Mesenchymal stem cell (in vitro differentiated cells and primary cell): Measurements from ENCODE around the gene PPP1R9A.

Experiments
- DNase-seq: peaks from one replicate; pipeline ENCODE4 v3.0.0-alpha.2; 2013
- H2AFZ ChIP-seq: one replicate; pipeline ENCODE4 v1.6.1; 2013; ENCODE audit warnings: low read depth, mild to moderate bottlenecking, control low read depth, inconsistent platforms, low read length, moderate library complexity
- H2AK5ac ChIP-seq: 2 replicates; pipeline ENCODE4 v1.6.1; 2013; ENCODE audit warnings: low read length, moderate library complexity, mild to moderate bottlenecking, inconsistent platforms; ENCODE audit not compliant: severe bottlenecking
- H2BK120ac ChIP-seq: one replicate; pipeline ENCODE4 v1.6.1; 2013; ENCODE audit warnings: low read depth, mild to moderate bottlenecking, inconsistent platforms, low read length, moderate library complexity
- H2BK12ac ChIP-seq, 2 experiments: one replicate each; pipeline ENCODE4 v1.6.1; 2013; ENCODE audit warnings: inconsistent platforms in 2 of 2, low read length in 2 of 2, mild to moderate bottlenecking in 2 of 2, moderate library complexity in 2 of 2, control low read depth in 1 of 2
- H2BK15ac ChIP-seq: one replicate; pipeline ENCODE4 v1.6.1; 2013; ENCODE audit warnings: mild to moderate bottlenecking, low read depth, inconsistent platforms; ENCODE audit not compliant: poor library complexity, severe bottlenecking
- H2BK5ac ChIP-seq: 2 replicates; pipeline ENCODE4 v1.6.1; 2013; ENCODE audit warnings: low read depth, mild to moderate bottlenecking, low read length, control low read depth, inconsistent platforms; ENCODE audit not compliant: poor library complexity, severe bottlenecking
- H3K14ac ChIP-seq, 2 experiments: one replicate each; pipeline ENCODE4 v1.6.1; 2013; ENCODE audit warnings: inconsistent platforms in 2 of 2, low read length in 2 of 2, control low read depth in 1 of 2, mild to moderate bottlenecking in 1 of 2, moderate library complexity in 1 of 2
- H3K18ac ChIP-seq, 2 experiments: one replicate each; pipeline ENCODE4 v1.6.1; 2013; ENCODE audit warnings: inconsistent platforms in 2 of 2, low read length in 2 of 2, control low read depth in 1 of 2, low read depth in 1 of 2, mild to moderate bottlenecking in 1 of 2
- H3K23ac ChIP-seq, 2 experiments: one replicate each; pipeline ENCODE4 v1.6.1; 2013; ENCODE audit warnings: inconsistent platforms in 2 of 2, low read length in 2 of 2, mild to moderate bottlenecking in 2 of 2, moderate library complexity in 2 of 2, control low read depth in 1 of 2
- H3K27ac ChIP-seq: 2 replicates; pipeline ENCODE4 v1.5.1; 2013; ENCODE audit warnings: mild to moderate bottlenecking, moderate library complexity, low read length, control low read depth, inconsistent platforms; ENCODE audit not compliant: poor library complexity, severe bottlenecking
- H3K27me3 ChIP-seq, 2 experiments: 2 replicates each; pipeline versions ENCODE4 v1.6.1 to v1.7.0; 2013; ENCODE audit warnings: low read length in 2 of 2, mild to moderate bottlenecking in 2 of 2, moderate library complexity in 2 of 2, control low read depth in 1 of 2, inconsistent platforms in 1 of 2; ENCODE audit not compliant: control insufficient read depth in 1 of 2, insufficient read depth in 1 of 2
- H3K36me3 ChIP-seq, 2 experiments: 2 replicates each; pipeline versions ENCODE4 v1.6.1 to v1.7.0; 2013; ENCODE audit warnings: low read length in 2 of 2, control low read depth in 1 of 2, inconsistent platforms in 1 of 2, low read depth in 1 of 2, mild to moderate bottlenecking in 1 of 2; ENCODE audit not compliant: insufficient read depth in 2 of 2, control insufficient read depth in 1 of 2
- H3K4ac ChIP-seq, 2 experiments: one replicate each; pipeline ENCODE4 v1.6.1; 2013; ENCODE audit warnings: inconsistent platforms in 2 of 2, low read length in 2 of 2, mild to moderate bottlenecking in 2 of 2, moderate library complexity in 2 of 2, control low read depth in 1 of 2, low read depth in 1 of 2
- H3K4me1 ChIP-seq: 2 replicates; pipeline ENCODE4 v1.6.1; 2013; ENCODE audit warnings: low read depth, low read length, control low read depth; ENCODE audit not compliant: control insufficient read depth, insufficient read depth
- H3K4me2 ChIP-seq: 2 replicates; pipeline ENCODE4 v1.6.1; 2013; ENCODE audit warnings: low read length, mild to moderate bottlenecking, inconsistent platforms; ENCODE audit not compliant: poor library complexity, severe bottlenecking
- H3K4me3 ChIP-seq, 2 experiments: 2 replicates each; pipeline versions ENCODE4 v1.5.1 to v1.7.0; 2013; ENCODE audit warnings: low read length in 2 of 2, mild to moderate bottlenecking in 2 of 2, control low read depth in 1 of 2, low read depth in 1 of 2; ENCODE audit not compliant: insufficient read depth in 1 of 2
- H3K79me1 ChIP-seq: replicated peaks from 2 replicates; pipeline ENCODE4 v1.6.1; 2013; ENCODE audit warnings: mild to moderate bottlenecking, control low read depth, low read length, inconsistent platforms; ENCODE audit not compliant: poor library complexity, severe bottlenecking
- H3K9ac ChIP-seq: 2 replicates; pipeline ENCODE4 v1.7.0; 2013; ENCODE audit warnings: mild to moderate bottlenecking, low read length, moderate library complexity
- H3K9me3 ChIP-seq: 2 replicates; pipeline ENCODE4 v1.7.0; 2013; ENCODE audit warnings: mild to moderate bottlenecking, low read length; ENCODE audit not compliant: control insufficient read depth
- H4K8ac ChIP-seq: one replicate; pipeline ENCODE4 v1.6.1; 2013; ENCODE audit warnings: inconsistent platforms, mild to moderate bottlenecking, low read length, moderate library complexity
- H4K91ac ChIP-seq: one replicate; pipeline ENCODE4 v1.6.1; 2013; ENCODE audit warnings: mild to moderate bottlenecking, low read length, inconsistent platforms
- whole genome bisulfite sequencing: methylation state at CpG from one replicate; pipeline ENCODE4 v1.1.7; 2013; ENCODE audit warnings: mixed read lengths; 5-methylcytosine and 5-hydroxymethylcytosine counted together

PPP1R9A gene

DNA sequence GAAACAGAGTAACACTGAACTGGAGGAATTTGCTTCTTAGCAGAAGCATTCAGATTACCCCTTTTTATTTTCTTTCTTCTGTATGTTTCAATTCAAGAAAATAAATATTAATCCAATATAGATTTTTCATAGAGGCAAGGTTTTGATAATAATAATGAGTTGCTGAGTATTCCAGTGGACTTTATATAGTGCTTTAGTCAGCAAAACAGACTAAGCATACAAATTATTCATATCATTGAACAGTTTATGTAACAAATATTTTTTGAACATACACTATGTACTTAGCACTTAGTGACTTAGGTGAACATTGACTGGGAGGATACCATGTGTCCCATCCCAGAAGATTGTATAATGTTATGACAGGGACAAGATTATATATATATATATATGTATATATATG lies 32.0 kb downstream of the PPP1R9A start:
- H2BK5ac ChIP-seq: no peak overlapping the region
- no peak overlapping the region for H2BK12ac ChIP-seq
- no peak overlapping the region for H3K23ac ChIP-seq
- no peak overlapping the region for H4K8ac ChIP-seq
- DNase-seq: no peak
- H3K27ac ChIP-seq: no peak overlapping the region
- H3K79me1 ChIP-seq: peaks cover 12% of the 10 kb centered on the region
- H3K4me3 ChIP-seq: no peak overlapping the region
- H2BK120ac ChIP-seq: no peak overlapping the region
- H3K9me3 ChIP-seq: no peaks in the 10 kb centered on the region
- H2BK15ac ChIP-seq: no peak overlapping the region
- no peak overlapping the region for H2AK5ac ChIP-seq
- no peaks in the 10 kb centered on the region for H3K36me3 ChIP-seq
- no peaks in the 10 kb centered on the region for H3K4me1 ChIP-seq
- no peak overlapping the region for H3K4me2 ChIP-seq
- no peak overlapping the region for H3K4ac ChIP-seq
- no peak overlapping the region for H3K18ac ChIP-seq
- H3K14ac ChIP-seq: no peak overlapping the region
- H3K9ac ChIP-seq: no peak overlapping the region
- H4K91ac ChIP-seq: no peak overlapping the region
- no peaks in the 10 kb centered on the region for H3K27me3 ChIP-seq
- no peak overlapping the region for H2AFZ ChIP-seq

DNA sequence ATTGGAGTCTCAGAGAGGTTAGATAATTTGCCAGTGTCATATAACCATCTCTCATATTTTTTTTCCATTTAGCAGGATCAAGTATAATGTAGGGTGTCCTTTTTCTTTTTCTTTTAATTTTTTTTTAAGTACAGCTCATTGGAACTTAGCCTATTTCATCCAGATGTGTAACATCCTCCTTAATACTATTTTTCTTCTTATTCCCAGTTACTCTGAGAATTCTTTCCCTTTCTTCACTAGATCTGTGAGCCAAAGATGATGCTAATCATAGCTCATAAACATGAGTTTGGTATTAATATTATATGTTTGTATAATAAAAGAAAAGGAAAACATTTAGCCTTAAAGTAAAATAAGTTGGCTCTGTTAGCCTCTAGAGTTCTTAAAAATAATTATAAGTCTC lies 32.8 kb downstream of the PPP1R9A start:
- Histone ChIP-seq H2BK120ac (no peak overlapping the region), H2AFZ (no peak overlapping the region), H4K8ac (no peak overlapping the region), H2BK15ac (no peak overlapping the region), H3K4ac (no peak overlapping the region), H2BK12ac (no peak overlapping the region), H3K23ac (no peak overlapping the region), H3K4me3 (no peak overlapping the region), H3K79me1 (peaks cover 9% of the 10 kb centered on the region), H3K9me3 (no peaks in the 10 kb centered on the region), H3K9ac (no peak overlapping the region), H2AK5ac (no peak overlapping the region), H3K36me3 (no peaks in the 10 kb centered on the region), H3K27ac (no peak overlapping the region), H4K91ac (no peak overlapping the region), H3K18ac (no peak overlapping the region), H2BK5ac (no peak overlapping the region), H3K4me2 (no peak overlapping the region), H3K4me1 (no peaks in the 10 kb centered on the region), H3K14ac (no peak overlapping the region), H3K27me3 (no peaks in the 10 kb centered on the region)
- DNase-seq: no peak

DNA sequence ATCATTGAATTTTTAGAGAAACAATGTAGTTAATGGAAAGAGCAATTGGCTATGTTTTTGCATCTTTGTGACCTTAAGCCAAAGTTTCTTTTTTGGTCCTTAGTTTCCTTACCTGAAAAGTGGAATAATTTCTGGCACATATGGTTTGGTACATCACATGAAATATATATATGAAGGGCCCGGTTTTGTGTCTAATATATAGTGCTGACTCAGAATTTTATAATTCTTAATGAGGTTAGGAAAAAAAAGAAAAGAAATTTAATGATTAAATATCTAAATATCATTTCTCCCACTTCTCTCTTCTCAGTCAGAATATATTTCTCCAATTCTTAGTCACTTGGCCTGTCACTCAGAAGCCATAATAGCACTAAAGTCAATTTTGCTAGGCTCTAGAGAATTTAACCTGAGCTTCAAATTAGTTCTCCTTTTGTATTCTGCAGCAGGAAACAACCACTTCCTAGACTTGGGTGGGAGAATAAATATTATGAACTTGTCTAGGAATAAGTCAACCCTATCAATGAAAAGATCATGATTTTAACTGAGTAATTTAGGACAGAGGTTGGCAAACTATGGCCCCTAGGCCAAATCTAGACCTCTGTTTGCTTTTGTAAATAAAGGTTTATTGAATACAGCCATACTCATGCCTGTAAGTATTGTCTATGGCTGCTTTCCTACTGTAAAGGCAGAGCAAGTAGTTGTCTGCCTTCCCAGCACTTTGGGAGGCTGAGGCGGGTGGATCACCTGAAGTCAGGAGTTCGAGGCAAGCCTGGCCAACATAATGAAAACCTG lies 34.6 kb downstream of the PPP1R9A start:
- Histone ChIP-seq H3K27ac (no peak overlapping the region), H3K4me3 (no peak overlapping the region), H4K91ac (no peak overlapping the region), H4K8ac (no peak overlapping the region), H3K18ac (peak overlapping the region in 1 of 2 experiments; percentile 48), H2BK5ac (no peak overlapping the region), H3K27me3 (no peaks in the 10 kb centered on the region), H2BK12ac (no peak overlapping the region), H3K79me1 (peaks cover 11% of the 10 kb centered on the region), H3K9me3 (no peaks in the 10 kb centered on the region), H3K23ac (no peak overlapping the region), H2AK5ac (no peak overlapping the region), H2AFZ (no peak overlapping the region), H2BK120ac (no peak overlapping the region), H3K36me3 (no peaks in the 10 kb centered on the region), H3K4me2 (no peak overlapping the region), H3K4ac (no peak overlapping the region), H3K14ac (no peak overlapping the region), H3K4me1 (no peaks in the 10 kb centered on the region), H2BK15ac (no peak overlapping the region), H3K9ac (no peak overlapping the region)
- 92% methylated on average over 2 of the region's 3 CpGs for WGBS
- no peak for DNase-seq

DNA sequence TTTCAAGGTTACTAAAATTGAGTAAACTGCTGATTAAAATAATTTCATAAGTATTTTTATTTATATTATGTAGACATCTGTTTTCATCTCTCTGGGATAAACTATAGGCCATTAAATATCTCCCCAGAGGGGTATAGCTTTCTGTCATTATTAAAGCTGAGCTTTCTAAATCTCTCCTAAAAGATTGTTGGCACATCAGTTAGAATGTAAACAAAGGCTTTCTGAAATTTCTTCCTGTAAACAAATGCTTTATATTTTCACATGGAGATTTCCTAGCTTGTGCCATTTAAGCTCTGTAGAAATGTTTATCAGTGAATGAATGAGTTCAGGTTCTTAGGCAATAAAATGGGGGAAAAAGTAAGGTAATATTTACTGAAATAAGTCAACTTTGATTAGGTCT lies 35.7 kb downstream of the PPP1R9A start:
- Histone ChIP-seq H3K4me1 (no peaks in the 10 kb centered on the region), H2BK5ac (no peak overlapping the region), H3K27me3 (no peaks in the 10 kb centered on the region), H3K14ac (no peak overlapping the region), H4K8ac (no peak overlapping the region), H2BK12ac (no peak overlapping the region), H4K91ac (no peak overlapping the region), H3K36me3 (no peaks in the 10 kb centered on the region), H3K4ac (no peak overlapping the region), H3K4me3 (no peak overlapping the region), H3K9me3 (no peaks in the 10 kb centered on the region), H2BK120ac (no peak overlapping the region), H2AK5ac (no peak overlapping the region), H2BK15ac (no peak overlapping the region), H3K79me1 (peaks cover 9% of the 10 kb centered on the region), H3K27ac (no peak overlapping the region), H3K4me2 (no peak overlapping the region), H3K9ac (no peak overlapping the region), H3K23ac (no peak overlapping the region), H3K18ac (no peak overlapping the region), H2AFZ (no peak overlapping the region)
- peak; percentile 26 for DNase-seq
